OCI-LY1 (cell line): ENCODE measurements around the gene TACR2.

Experiments
- H2AFZ ChIP-seq: fragments of 200-600 bp; sonication (generic), shearing (Covaris generic); 2 replicates; pipeline ENCODE4 v1.6.0; 2014; ENCODE audit warnings: antibody characterized with exemption, mild to moderate bottlenecking, low read length
- H3F3A ChIP-seq: fragments of 200-600 bp; sonication (generic), shearing (Covaris generic); 2 replicates; pipeline ENCODE4 v1.6.0; 2014; ENCODE audit warnings: mild to moderate bottlenecking, antibody characterized with exemption, low read length, moderate library complexity; ENCODE audit not compliant: insufficient read depth
- H3K27ac ChIP-seq: fragments of 200-600 bp; sonication (generic); 2 replicates; pipeline ENCODE4 v1.5.1; 2014; ENCODE audit warnings: low read length, mixed run types, mild to moderate bottlenecking, low read depth; ENCODE audit not compliant: poor library complexity, severe bottlenecking
- H3K27me3 ChIP-seq: fragments of 200-600 bp; sonication (generic); 2 replicates; pipeline ENCODE4 v1.6.0; 2014; ENCODE audit warnings: antibody characterized with exemption, mild to moderate bottlenecking, low read length, moderate library complexity; ENCODE audit not compliant: insufficient read depth
- H3K36me3 ChIP-seq: fragments of 200-600 bp; sonication (generic); 2 replicates; pipeline ENCODE4 v1.6.1; 2014; ENCODE audit warnings: mild to moderate bottlenecking, antibody characterized with exemption, low read length, moderate library complexity, mixed read lengths; ENCODE audit not compliant: insufficient read depth
- H3K4me1 ChIP-seq: fragments of 200-600 bp; sonication (generic); 2 replicates; pipeline ENCODE4 v1.5.1; 2014; ENCODE audit warnings: mild to moderate bottlenecking, low read length, moderate library complexity; ENCODE audit not compliant: insufficient read depth, severe bottlenecking
- H3K4me2 ChIP-seq: fragments of 200-600 bp; sonication (generic), shearing (Covaris generic); 2 replicates; pipeline ENCODE4 v1.6.1; 2014; ENCODE audit warnings: low read length
- H3K4me3 ChIP-seq: fragments of 200-600 bp; sonication (generic); 2 replicates; pipeline ENCODE4 v1.5.1; 2014; ENCODE audit warnings: low read length, low read depth, mild to moderate bottlenecking, mixed read lengths; ENCODE audit not compliant: poor library complexity, severe bottlenecking
- H3K79me2 ChIP-seq: fragments of 200-600 bp; shearing (Covaris generic); 2 replicates; pipeline ENCODE4 v1.6.1; 2016; ENCODE audit warnings: mixed run types, low read length, mixed read lengths; ENCODE audit not compliant: insufficient read depth
- H3K9ac ChIP-seq: fragments of 200-600 bp; sonication (generic), shearing (Covaris generic); 2 replicates; pipeline ENCODE4 v1.6.1; 2014; ENCODE audit warnings: mild to moderate bottlenecking, low read length, mixed read lengths
- H3K9me2 ChIP-seq: fragments of 200-600 bp; sonication (generic), shearing (Covaris generic); 2 replicates; pipeline ENCODE4 v1.6.1; 2014; ENCODE audit warnings: low read depth, mild to moderate bottlenecking, low read length, mixed read lengths
- H3K9me3 ChIP-seq: fragments of 200-600 bp; shearing (Covaris generic); 2 replicates; pipeline ENCODE4 v1.6.1; 2014; ENCODE audit warnings: low read length, mixed read lengths
- H4K20me1 ChIP-seq: fragments of 200-600 bp; sonication (generic), shearing (Covaris generic); 2 replicates; pipeline ENCODE4 v1.6.0; 2016; ENCODE audit warnings: mild to moderate bottlenecking, low read length; ENCODE audit not compliant: insufficient read depth
- EZH2 ChIP-seq: fragments of 200-600 bp; sonication (generic), shearing (Covaris generic); IDR thresholded peaks from 2 replicates; pipeline ENCODE4 v1.8.0; 2017; ENCODE audit warnings: borderline replicate concordance, mixed run types, mild to moderate bottlenecking, antibody characterized with exemption, low read length, moderate library complexity, mixed read lengths
- TF ChIP-seq, protein P1 (sequence below): fragments of 200-600 bp; sonication (generic), shearing (Covaris generic); IDR thresholded peaks from 2 replicates; pipeline ENCODE4 v1.5.1; 2017; ENCODE audit warnings: mild to moderate bottlenecking, antibody characterized with exemption, low read length, moderate library complexity, mixed read lengths

The TACR2 gene

DNA sequence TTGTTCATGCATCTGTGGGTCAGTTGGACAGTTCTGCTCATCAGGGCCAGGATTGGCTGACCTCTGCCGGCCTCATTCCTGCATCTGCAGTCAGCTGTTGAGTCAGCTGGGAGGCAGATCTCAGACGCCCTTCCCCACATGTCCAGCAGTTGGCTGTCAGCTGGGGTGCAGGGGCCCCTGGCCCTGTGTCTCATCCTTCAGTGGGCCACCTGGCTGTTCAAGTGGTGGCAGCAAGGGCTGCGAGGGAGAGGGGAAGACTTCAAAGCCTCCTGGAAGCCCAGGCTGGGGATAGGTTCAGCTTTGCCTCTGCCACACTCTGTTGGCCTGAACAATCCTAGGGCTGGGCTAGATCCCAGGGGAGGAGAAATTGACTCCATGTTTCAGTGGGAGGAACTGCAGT is 33.2 kb downstream of the TACR2 start:
- no peak overlapping the region for H3K9ac ChIP-seq
- H3K4me2 ChIP-seq = no peak overlapping the region
- H3K4me3 ChIP-seq = no peak overlapping the region
- no peaks in the 10 kb centered on the region for H3F3A ChIP-seq
- no peaks in the 10 kb centered on the region for H3K9me2 ChIP-seq
- peaks cover 67% of the 10 kb centered on the region for H3K36me3 ChIP-seq
- no peaks in the 10 kb centered on the region for H3K27me3 ChIP-seq
- no peaks in the 10 kb centered on the region for H3K79me2 ChIP-seq
- no peaks in the 10 kb centered on the region for H3K4me1 ChIP-seq
- no peaks in the 10 kb centered on the region for H3K9me3 ChIP-seq
- H4K20me1 ChIP-seq = no peaks in the 10 kb centered on the region
- H2AFZ ChIP-seq = no peak overlapping the region
- no peak overlapping the region for H3K27ac ChIP-seq
- no peak for TF ChIP-seq EZH2
- TF ChIP-seq, protein P1, sequence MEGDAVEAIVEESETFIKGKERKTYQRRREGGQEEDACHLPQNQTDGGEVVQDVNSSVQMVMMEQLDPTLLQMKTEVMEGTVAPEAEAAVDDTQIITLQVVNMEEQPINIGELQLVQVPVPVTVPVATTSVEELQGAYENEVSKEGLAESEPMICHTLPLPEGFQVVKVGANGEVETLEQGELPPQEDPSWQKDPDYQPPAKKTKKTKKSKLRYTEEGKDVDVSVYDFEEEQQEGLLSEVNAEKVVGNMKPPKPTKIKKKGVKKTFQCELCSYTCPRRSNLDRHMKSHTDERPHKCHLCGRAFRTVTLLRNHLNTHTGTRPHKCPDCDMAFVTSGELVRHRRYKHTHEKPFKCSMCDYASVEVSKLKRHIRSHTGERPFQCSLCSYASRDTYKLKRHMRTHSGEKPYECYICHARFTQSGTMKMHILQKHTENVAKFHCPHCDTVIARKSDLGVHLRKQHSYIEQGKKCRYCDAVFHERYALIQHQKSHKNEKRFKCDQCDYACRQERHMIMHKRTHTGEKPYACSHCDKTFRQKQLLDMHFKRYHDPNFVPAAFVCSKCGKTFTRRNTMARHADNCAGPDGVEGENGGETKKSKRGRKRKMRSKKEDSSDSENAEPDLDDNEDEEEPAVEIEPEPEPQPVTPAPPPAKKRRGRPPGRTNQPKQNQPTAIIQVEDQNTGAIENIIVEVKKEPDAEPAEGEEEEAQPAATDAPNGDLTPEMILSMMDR = no peak

DNA sequence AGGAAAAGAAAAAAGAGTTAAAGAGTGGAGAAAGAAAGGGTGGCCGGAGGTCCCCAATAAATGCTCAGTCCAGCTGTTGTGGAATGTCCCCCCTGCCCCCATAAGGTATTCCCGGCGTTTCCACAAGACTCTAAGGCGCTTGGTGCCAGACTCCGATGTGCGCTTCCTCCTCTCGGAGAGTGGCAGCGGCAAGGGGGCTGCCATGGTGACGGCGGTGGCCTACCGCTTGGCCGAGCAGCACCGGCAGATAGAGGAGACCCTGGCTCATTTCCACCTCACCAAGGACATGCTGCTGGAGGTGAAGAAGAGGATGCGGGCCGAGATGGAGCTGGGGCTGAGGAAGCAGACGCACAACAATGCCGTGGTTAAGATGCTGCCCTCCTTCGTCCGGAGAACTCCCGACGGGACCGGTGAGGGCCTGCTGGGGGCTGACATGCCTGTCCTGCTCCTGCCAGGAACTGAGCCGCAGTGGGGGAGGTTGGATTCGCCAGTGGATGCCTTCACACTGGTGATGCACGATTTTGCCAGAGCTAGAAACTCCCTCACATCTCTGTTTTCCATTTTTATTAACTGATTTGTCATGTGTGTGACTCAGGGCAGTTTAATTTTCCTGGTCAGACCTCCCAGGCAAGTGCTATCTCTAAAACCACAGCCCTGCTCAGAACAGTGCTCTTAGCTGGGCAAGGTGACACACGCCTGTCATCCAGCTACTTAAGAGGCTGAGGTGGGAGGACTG is 34.2 kb downstream of the TACR2 start:
- H2AFZ ChIP-seq = no peak overlapping the region
- H3K9me2 ChIP-seq = no peaks in the 10 kb centered on the region
- H3K9ac ChIP-seq = no peak overlapping the region
- H3K9me3 ChIP-seq = no peaks in the 10 kb centered on the region
- no peak overlapping the region for H3K27ac ChIP-seq
- no peaks in the 10 kb centered on the region for H3K4me1 ChIP-seq
- H3K4me3 ChIP-seq = no peak overlapping the region
- H4K20me1 ChIP-seq = no peaks in the 10 kb centered on the region
- H3F3A ChIP-seq = no peaks in the 10 kb centered on the region
- H3K36me3 ChIP-seq = peaks cover 66% of the 10 kb centered on the region
- no peaks in the 10 kb centered on the region for H3K79me2 ChIP-seq
- no peak overlapping the region for H3K4me2 ChIP-seq
- H3K27me3 ChIP-seq = no peaks in the 10 kb centered on the region
- TF ChIP-seq, protein P1 = no peak
- no peak for TF ChIP-seq EZH2

DNA sequence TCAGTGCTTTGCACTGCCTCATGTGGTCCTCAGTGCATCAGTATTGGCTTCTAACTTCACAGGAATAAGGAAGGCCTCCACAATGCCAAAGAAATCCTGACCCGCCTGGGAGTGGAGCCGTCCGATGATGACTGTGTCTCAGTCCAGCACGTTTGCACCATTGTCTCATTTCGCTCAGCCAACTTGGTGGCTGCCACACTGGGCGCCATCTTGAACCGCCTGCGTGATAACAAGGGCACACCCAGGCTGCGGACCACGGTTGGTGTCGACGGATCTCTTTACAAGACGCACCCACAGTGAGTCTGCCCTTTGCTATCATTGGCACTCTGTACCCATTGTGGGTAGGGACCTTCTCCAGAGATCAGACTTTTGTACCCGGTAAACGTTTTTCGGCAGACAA is 36.9 kb downstream of the TACR2 start:
- H3K9me2 ChIP-seq = no peaks in the 10 kb centered on the region
- H3K9ac ChIP-seq = no peak overlapping the region
- no peak overlapping the region for H3K27ac ChIP-seq
- peaks cover 7% of the 10 kb centered on the region for H3K4me1 ChIP-seq
- no peaks in the 10 kb centered on the region for H3K9me3 ChIP-seq
- no peak overlapping the region for H2AFZ ChIP-seq
- H3K36me3 ChIP-seq = peaks cover 65% of the 10 kb centered on the region
- H4K20me1 ChIP-seq = no peaks in the 10 kb centered on the region
- TF ChIP-seq, protein P1 = no peak
- no peak overlapping the region for H3K4me3 ChIP-seq
- no peaks in the 10 kb centered on the region for H3F3A ChIP-seq
- no peaks in the 10 kb centered on the region for H3K27me3 ChIP-seq
- H3K4me2 ChIP-seq = no peak overlapping the region
- no peaks in the 10 kb centered on the region for H3K79me2 ChIP-seq
